Amygdala (tissue), 56 donors: ENCODE data around the gene LRSAM1.

ENCODE experiments used
- DNase-seq, 56 donors: peaks; one replicate each; lab custom pipeline; 2025; lab: John Stamatoyannopoulos, UW

Gene LRSAM1

DNA sequence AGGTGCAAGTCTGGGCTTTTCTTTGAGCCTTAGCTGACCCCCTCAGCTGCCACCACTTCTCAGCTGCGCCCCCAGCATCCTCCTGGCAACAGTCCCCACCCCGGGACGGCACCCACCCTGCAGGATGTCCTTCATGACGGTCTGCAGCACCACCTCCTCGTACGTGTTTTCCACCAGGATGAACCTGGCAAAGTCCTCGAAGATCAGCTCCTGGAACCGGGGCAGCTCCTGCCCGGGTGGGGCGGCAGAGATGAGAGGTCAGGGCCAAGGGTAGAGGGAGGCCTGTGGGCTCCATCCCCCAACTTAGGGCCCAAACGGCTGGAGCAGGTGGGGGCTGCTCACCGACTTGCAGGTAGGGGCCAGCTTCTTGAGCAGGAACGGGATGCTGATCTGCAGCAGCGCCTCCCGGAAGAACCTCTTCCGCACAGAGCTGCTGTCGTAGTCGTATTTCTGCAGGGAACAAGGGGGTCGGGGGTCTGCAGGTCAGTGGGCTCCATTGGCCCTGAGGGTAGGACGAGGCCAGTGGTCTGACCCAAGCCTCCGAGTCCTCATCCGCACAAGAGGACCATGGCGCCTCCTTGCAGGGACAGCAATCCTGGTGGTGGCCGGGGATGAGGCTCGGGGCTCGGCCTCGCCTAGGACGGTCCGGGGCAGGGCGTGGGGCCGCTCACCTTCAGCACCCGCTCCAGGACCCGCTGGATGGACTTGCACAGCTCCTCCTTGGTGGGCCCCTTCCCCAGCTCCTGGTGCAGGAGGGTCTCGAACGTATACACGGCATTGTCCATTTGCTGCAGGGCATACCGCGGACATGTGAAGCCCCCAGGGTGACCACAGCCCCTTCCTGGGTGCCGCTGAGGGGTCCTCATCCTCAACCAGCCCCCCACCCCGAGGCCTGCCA is 56.7 kb downstream of the LRSAM1 start:
- no peak for DNase-seq

DNA sequence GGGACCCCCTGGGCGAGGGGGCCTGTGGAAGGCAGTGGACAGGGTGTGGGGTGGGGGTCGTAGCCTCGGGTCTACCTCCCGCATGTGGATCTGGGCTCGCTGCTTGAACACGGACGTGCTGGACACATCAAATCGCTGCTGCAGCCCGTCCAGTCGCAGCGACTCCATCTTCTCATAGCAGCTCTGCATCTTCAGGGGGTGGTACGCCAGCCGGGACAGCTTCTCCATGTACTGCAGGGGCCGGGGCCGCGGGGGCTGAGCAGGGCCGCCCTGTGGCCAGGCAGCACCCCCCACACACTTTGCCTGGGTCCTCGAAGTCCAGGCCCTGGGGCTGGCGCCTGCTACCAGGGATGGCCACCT is 57.6 kb downstream of the LRSAM1 start:
- DNase-seq = no peak

- no peak for DNase-seq
Observed at GRCh38 chr9:127509261-127509954, 58.1 kb downstream of the LRSAM1 start.

- no peak for DNase-seq
Observed at GRCh38 chr9:127509955-127510299, 58.6 kb downstream of the LRSAM1 start.

DNA sequence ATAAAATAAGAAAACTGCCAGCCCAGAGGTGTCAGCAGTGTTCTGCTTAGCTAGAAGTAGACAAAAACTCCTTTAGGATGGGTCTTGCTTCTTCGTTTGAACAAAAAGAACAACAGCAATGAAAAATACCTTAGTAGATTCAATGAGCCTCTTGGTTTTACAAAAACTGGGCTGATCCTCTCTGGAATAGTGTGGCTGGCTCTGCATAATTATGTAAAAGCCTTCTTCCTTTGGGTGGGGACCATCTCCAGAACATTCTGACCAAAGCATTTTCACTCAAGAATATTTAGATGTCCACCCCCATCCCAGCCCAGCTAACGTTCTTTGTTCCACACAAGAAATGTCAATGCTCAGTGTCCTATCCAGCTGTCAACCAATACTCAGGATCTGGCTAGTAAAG is 63.2 kb downstream of the LRSAM1 start:
- no peak for DNase-seq

- no peak for DNase-seq
Observed at GRCh38 chr9:127516835-127517607, 65.7 kb downstream of the LRSAM1 start.

DNA sequence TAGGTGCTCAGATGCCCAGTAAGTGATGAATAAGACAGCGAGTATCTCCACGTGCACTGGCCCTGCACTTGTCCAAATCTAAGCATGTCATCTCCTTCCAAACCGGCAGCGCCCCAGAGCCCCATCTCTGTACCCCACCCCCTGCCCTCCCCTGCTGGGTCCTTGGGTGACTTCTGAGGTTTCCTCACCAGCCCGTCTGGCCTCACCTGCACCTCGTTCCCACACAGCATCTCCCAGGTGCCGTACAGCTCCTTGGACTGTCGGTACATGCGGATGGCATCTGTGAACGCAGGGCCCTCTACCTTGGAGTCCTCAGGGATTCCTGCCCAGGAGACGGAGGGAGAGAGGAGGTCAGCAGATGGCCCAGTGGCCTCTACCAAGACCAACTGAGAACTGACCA is 66.3 kb downstream of the LRSAM1 start:
- no peak for DNase-seq

- no peak for DNase-seq
Observed at GRCh38 chr9:127518091-127518856, 67.0 kb downstream of the LRSAM1 start.

- peak in 1 of 56 donors; percentile 17 for DNase-seq
Observed at GRCh38 chr9:127519301-127520166, 68.2 kb downstream of the LRSAM1 start.

GRCh38 chr9:127520941-127521918 is 69.9 kb downstream of the LRSAM1 start:
- DNase-seq = no peak

DNA sequence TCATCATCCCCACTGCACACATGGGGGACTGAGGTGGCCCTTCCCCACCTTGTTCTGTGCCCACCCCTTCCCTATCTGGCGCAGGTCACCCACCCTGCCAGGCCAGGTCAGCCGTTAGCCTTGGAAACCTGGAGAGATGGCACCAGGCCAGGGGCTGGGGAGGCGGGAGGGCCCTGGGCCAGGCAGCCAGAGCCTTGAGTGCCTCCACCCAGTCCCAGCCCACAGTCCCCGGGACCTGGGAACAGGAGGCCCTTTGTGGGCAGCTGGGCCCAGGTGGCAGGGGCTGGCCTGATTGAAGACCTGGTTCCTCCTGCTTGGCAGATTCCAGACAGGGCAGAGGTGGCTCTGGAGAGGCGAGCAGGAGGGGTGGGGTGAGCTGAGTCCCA is 70.6 kb downstream of the LRSAM1 start:
- DNase-seq = no peak

DNA sequence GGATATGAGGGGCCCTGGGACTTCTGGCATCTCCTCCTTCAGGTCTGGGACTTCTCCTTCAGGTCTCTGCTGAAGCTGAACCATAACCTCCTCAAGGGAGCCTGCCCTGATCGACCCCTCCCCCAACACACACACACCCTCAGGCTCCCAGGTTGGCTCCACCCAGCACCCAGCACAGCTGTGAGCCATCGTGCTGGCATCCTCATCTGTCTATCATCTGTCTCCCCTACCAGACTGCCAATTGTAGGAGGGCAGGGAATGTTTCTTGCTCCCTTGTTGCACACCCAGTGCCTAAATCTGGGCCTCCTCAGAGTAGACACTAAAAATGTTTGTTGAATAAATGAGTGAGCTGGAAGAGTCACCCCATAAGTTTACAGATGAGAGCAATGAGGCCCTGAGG is 71.4 kb downstream of the LRSAM1 start:
- no peak for DNase-seq

DNA sequence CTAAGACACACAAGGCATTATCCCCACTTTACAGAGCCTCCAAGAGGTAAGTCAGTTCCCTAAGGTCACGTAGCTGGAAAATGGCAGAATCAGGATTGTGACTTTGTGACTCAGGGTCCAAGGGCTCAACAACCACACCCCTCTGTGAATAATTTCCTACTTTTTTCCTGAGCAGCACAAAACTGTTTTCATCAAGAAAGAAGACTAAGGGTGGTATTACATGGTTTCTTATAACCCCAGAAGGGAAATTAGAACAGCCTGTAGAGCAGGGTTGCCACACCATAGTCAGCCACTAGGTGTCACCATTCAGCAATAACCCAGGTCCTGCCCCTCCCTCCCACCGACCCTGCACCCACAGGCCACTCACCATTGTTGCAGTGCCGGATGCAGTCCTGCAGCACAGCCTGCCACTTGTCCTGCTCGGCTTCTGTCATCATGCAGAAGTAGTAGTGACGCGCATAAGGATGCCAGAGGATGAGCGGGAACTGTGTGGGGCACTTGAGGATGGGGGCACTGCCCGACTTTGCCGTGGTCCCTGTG is 72.1 kb downstream of the LRSAM1 start:
- no peak for DNase-seq

- no peak for DNase-seq
Observed at GRCh38 chr9:127524373-127524772, 73.1 kb downstream of the LRSAM1 start.

DNA sequence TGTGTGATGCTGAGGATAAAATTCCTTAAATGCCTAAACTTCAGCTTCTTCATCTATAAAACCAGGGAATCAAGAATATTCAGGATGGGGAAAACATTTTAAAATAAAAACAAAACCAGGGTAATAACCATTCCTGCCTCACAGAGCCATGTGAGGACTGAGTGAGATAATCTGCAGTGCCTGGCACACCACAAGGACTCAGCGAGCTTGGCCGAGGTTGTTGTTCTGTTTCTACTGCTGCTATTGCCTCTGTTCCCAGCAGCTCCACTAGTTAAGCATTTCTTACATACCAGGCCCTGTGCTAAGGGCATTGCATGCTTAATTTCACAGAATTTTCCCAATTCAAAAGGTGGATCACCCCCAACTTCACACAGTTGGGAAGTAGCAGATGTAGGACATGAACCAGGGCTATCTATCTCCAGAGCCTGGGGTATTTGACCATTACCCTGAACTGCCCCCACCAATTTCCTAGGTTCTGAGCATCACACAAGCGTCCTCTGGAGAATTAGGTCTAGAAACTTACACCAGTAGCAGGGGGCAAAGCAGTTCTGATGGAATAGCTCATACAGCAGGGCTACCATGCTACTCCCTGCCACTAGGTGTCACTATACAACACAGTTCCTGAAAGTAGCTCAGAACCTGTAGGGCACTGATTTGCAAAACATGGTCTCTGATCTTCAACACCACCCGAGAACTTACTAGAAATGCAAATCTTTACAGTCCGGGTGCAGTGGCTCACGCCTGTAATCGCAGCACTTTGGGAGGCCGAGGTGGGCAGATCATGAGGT is 74.3 kb downstream of the LRSAM1 start:
- DNase-seq = no peak

DNA sequence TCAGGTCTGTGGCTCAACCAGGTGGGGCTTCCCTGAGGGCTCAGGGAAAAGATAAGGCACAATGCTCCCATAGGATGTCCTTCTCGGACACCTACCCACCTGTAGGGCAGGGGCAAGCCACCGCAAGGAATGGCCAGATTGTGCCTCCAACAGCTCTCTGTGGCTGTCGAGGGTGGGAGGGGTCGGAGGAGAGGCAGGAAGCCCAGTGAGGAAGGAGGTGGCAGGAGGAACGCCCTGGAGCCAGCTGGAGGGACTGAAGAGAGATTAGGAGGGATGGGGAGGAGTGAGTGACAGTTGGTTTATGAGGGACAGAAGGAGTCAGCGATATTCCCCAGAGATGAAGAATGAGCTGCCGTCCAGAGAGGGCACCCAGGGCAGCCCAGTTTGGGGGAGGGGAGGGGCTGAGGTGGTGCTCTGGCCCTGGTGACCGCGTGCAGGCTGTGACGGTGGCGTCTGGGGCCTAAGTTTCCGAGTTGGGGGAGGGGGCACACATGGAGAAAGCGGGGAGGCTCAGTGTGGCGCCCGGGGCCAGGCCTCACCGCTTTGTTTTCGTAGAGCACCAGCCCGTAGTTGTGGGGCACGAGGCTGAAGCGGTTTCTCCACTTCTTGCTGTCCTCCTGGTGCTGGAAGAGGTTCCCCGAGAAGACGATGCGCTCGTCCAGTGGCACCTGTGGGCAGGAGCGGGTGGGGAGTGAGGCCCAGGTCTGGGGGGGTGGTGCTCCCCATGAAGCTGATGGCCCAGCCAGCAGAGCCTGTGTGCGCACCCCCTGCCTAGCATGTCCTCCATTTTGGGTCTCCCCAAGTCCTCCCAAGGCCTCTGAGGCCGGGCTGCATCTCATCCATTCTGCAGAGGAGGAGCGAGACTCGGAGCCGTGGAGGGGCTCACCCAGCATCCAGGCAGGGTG is 75.6 kb downstream of the LRSAM1 start:
- no peak for DNase-seq
